GM12874 (cell line): Measurements from ENCODE around the gene ZBTB40.

Experiments
- TF ChIP-seq, protein P1 (sequence below): IDR thresholded peaks from 2 replicates; pipeline ENCODE4 v1.5.1; 2011; ENCODE audit warnings: low read depth, mild to moderate bottlenecking, control low read depth, low read length, moderate library complexity; ENCODE audit not compliant: insufficient read depth

Gene ZBTB40

GRCh38 chr1:22494943-22495579 lies 43.4 kb downstream of the ZBTB40 start:
- TF ChIP-seq, protein P1, sequence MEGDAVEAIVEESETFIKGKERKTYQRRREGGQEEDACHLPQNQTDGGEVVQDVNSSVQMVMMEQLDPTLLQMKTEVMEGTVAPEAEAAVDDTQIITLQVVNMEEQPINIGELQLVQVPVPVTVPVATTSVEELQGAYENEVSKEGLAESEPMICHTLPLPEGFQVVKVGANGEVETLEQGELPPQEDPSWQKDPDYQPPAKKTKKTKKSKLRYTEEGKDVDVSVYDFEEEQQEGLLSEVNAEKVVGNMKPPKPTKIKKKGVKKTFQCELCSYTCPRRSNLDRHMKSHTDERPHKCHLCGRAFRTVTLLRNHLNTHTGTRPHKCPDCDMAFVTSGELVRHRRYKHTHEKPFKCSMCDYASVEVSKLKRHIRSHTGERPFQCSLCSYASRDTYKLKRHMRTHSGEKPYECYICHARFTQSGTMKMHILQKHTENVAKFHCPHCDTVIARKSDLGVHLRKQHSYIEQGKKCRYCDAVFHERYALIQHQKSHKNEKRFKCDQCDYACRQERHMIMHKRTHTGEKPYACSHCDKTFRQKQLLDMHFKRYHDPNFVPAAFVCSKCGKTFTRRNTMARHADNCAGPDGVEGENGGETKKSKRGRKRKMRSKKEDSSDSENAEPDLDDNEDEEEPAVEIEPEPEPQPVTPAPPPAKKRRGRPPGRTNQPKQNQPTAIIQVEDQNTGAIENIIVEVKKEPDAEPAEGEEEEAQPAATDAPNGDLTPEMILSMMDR, result no peak

GRCh38 chr1:22496536-22497160 lies 45.0 kb downstream of the ZBTB40 start:
- TF ChIP-seq, protein P1, result no peak

DNA sequence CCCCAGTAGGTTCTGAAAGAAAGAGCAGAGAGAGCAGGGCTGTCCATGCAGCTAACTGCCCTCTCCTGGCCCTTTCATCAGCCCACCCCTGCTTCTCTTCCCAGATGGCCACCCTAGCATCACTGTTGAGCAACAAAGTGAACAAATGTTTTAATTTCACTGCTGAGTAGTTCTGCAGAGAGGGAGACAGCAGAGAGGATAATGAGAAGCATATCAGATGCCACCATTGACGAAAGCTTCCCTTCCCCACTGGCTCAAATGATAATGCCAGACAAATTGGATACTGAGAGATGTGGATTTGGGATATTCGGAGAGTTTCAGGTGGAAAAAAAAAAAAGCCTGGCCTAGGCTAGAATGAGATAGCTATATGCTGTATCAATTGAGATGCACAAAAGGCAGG lies 46.8 kb downstream of the ZBTB40 start:
- TF ChIP-seq, protein P1, result no peak

- TF ChIP-seq, protein P1, result no peak
Observed at GRCh38 chr1:22500058-22500457, 48.4 kb downstream of the ZBTB40 start.

DNA sequence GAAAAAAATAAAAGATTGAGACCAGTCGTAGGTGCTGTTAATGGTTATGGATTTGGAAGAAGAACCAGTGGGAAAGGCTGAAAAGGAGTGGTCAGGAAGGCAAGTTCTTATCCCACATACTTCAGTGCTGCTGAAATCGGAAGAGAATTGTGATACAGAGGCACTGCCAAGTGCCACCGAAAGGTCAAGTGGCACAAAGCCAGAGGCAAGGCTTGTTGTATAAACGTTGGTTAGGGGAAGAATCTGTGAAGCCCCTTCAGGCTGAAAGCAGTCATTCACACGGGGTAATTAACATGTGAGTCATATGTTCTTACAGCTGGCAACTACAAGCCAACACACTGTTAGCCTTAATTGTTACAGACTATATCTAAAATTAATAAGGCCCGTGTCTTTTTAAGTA lies 48.8 kb downstream of the ZBTB40 start:
- TF ChIP-seq, protein P1, result no peak

DNA sequence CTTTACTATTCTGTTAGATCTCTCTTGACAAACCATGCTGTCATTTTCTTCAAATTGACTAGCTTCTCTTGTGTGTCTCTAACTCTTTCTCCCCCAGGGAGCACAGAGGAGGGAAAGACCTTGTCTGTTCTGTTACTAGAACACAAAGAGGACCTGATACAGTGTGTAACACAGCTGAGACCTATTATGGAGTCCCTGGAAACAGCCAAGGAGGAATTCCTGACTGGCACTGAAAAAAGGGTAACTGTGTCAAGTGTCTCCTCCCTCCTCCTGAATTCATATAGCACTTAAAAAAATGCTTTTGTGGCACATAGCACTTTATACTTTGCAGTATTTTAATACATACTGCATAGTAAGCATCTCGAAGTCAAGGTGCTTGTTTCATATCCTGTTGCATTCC lies 50.6 kb downstream of the ZBTB40 start:
- TF ChIP-seq, protein P1, result no peak

DNA sequence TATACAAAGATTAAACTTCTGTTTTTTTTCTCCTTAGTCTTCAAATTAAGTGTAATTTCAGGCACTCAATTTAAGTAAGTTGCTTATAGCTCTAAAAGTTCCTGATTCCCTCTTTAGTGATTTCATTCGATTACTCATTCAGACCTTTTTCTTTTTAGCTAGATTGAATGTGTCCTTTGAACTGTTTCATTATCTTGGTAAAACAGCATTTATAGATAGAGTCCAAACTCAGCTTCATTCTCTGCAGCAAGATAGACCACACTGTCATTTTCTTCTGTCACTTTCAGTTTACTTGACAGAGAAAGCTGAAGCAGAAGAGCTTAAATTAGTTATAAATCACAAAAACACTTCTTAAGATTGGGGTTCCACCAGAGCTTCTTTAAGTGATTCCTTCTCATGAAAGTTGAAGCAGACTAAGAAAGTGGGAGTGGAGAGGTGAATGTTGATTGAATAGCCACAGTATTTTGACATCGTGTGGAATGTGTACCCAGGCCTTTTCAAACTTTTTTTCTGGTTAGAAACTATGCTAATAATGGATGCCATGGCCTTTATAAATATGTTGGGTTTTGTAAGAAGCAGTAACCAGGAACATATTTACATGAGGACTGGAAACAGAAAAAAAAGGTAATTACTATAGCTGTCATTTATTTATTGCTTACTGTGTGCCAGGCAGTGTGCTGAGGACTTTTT lies 52.2 kb downstream of the ZBTB40 start:
- TF ChIP-seq, protein P1, result no peak
